ENCODE data around the gene SLC22A12. TPM values are rescaled to one million over a fixed set of nuclear protein-coding genes. Genes with fewer than 3 reads are reported as not detected.

The SLC22A12 gene
- total RNA-seq, 1 donor from 2014 or later: not detected

DNA sequence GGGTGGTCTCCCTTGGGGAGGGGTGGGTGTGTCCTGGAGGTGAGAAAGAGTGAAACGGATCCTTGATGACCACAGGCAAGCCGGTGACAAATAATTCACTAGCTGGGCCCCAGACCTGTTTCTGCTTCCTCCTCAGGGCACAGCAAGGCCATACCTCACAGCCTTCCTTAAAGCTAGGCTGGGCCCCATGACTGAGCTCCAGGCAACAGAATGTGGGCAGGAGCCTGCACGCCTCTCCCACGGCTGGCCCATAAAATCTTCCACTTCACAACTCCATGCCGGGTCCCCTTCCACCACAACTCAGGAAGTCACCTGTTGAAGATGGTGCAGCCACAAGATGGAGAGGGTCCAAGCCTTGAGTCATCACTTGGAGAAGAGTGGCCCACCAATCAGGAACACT, 23.9 kb downstream of the SLC22A12 start:
- intact Hi-C loops (cut with DNase I): no loop called here
- ATAC-seq (ENCODE audit: poor library complexity) (no peak), DNase-seq (no peak)

GRCh38 chr11:64616817-64617216, 25.8 kb downstream of the SLC22A12 start:
- DNase-seq (no peak), ATAC-seq (ENCODE audit: poor library complexity) (no peak)
- intact Hi-C loops (cut with DNase I): no loop called here

DNA sequence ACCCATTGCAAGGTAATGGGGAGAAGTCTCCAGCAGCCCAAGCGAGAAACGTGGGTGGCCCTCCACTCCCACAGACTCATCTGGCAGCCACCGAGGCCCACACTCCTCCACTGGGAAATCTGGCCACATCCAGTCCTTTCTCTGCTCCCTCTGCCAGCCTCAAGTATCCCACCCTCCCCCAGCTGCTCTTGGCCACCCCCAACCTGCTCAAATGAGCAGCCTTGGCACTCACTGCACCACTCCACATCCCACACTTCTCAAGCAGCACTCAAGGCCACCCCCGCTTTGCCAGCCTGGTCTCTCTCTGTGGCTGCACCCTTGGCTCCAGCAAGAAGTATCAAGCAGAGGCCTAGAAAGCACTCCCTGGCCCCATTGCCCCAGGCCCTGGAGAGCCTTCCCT, 28.2 kb downstream of the SLC22A12 start:
- intact Hi-C loops (cut with DNase I): no loop called here
- no peak for DNase-seq
- no peak for ATAC-seq (ENCODE audit: poor library complexity)

- peak; percentile 48 for ATAC-seq (ENCODE audit: poor library complexity)
- no peak for DNase-seq
- intact Hi-C loops (cut with DNase I): no loop called here
Observed at GRCh38 chr11:64619811-64620380, 28.9 kb downstream of the SLC22A12 start.

DNA sequence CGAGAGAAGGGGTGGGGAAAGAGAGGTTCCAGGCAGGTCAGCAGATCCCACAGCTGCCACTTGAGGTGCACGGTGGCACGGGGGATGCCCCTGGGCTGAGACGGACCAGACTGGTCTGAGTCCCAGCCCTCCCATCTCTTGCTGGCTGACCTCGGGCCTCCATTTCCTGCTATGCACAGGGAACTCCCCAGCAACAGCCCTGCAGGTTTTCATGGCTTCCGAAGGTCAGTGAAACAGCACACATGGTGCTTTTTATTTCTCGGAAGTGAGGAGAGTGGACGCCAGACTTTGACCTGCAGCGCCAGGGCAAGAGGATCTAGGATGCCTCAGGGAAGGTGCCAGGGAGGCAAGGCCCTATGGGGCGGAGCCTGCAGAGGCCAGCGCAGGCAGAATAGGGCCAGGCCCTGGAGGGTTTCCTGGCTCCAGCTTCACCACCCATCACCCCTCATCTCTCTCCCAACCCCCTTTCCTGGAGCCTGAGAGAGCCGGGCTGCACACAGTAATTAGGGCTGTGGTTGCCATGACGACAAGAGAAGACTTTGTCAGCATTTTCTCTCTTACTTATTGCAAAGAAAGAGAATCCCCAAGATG, 29.5 kb downstream of the SLC22A12 start:
- intact Hi-C loops (cut with DNase I): no loop called here
- no peak for DNase-seq
- peak; percentile 21 for ATAC-seq (ENCODE audit: poor library complexity)

DNA sequence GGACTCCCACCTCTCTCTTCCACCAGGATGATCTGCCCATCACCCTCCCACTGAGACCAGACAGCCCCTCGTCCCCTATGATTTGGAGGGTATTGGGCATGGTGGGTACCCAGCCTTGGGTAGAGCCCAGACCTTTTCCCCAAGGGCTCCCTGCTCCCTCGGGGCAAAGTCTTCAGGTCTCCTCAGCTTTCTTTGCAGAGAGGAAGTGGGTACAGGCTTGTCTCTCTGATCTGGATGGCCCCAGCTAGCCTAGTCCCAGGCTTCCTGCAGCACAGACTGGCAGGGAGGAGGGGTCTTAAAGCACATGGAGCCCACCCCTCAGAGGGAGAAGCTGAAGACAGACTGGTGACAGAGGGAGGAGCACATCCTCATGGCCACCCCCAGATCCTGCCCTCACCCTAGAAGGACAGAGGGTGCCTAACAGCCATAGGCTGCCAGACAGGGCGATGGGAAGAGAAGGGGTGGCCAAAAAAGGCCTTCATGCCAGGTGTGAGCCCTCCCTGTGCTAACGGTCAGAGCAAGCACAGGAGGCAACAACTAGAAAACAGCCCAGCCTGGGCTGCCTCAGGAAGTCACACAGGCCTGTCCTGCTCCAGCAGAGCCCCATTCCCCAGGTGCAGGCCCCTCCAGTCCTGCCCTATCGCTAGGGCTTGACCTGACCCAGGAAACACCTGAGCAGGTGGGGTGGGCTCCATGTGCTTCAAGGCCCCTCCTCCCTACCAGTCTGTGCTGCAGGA, 30.4 kb downstream of the SLC22A12 start:
- ATAC-seq (ENCODE audit: poor library complexity): no peak
- intact Hi-C loops (cut with DNase I): no loop called here
- DNase-seq: no peak

- intact Hi-C loops (cut with DNase I): no loop called here
- DNase-seq (no peak), ATAC-seq (ENCODE audit: poor library complexity) (no peak)
Observed at GRCh38 chr11:64622681-64623080, 31.7 kb downstream of the SLC22A12 start.

GRCh38 chr11:64624883-64625481, 34.0 kb downstream of the SLC22A12 start:
- intact Hi-C loops (cut with DNase I): no loop called here
- no peak for ATAC-seq (ENCODE audit: poor library complexity)
- DNase-seq: no peak

DNA sequence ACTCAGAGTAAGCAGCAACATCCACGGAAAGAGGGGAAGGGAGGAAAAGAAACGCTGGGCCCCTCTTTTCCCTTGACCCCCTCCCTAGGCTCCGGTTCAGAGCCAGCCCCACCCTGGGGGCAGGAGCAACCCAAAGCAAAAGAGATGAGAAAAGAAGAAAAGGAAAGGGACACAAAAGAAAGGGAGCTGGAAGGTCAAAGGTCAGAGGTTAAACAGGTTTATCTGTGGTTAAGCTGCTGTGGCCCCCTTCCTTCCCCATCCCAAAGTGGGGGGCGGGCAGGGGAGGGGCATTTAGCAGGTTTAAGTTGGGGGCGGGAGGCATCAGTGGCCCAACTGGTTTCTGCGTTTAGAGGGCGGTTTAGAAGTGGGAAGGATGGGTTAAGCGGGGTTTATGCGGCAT, 35.6 kb downstream of the SLC22A12 start:
- DNase-seq: no peak
- intact Hi-C loops (cut with DNase I): no loop called here
- ATAC-seq (ENCODE audit: poor library complexity): no peak

- intact Hi-C loops (cut with DNase I): no loop called here
- ATAC-seq (ENCODE audit: poor library complexity) (no peak), DNase-seq (no peak)
Observed at GRCh38 chr11:64627371-64627770, 36.4 kb downstream of the SLC22A12 start.

DNA sequence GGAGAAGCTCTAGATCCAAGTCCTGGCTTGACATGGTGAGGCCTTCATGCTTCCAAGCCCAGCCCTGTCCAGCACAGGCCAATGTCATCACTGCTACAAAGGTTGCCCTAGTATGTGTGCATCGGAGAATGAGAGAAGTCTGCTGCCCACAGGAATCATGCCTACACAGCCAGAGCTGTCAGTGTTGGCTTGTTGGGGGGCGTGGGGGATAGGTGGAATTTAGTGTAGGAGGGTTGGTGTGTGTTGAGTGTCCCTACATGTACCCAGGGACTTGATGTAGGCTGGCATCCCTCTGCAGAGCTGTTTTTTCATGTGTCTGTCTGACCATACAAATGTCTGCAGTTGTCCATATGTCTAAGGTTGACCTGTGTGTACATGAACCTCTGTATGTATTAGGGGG, 37.6 kb downstream of the SLC22A12 start:
- DNase-seq (no peak), ATAC-seq (ENCODE audit: poor library complexity) (no peak)
- intact Hi-C loops (cut with DNase I): no loop called here

GRCh38 chr11:64629103-64629502, 38.1 kb downstream of the SLC22A12 start:
- no peak for DNase-seq
- ATAC-seq (ENCODE audit: poor library complexity): no peak
- intact Hi-C loops (cut with DNase I): no loop called here

- no peak for DNase-seq
- intact Hi-C loops (cut with DNase I): no loop called here
- peak; percentile 39 for ATAC-seq (ENCODE audit: poor library complexity)
Observed at GRCh38 chr11:64629796-64630562, 39.0 kb downstream of the SLC22A12 start.

DNA sequence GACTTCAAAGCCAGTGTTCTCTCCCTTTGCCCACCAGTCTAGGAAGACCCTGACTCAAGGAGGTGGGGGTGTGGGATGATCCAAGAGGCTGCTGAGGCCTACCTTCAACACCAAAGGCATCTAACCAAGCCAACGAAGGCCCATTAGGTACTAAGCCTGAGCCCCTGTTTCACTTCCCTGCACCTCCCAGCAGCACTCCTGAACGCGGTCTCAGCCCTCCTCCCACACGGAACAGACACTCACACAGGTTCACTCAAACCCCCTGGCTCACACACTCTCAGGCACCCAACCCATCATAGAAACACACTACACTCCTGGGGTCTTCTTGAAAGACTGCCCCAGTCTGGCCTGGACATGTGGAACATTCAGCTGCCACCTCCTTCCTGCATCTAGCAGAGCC, 40.7 kb downstream of the SLC22A12 start:
- ATAC-seq (ENCODE audit: poor library complexity): no peak
- DNase-seq: no peak
- intact Hi-C loops (cut with DNase I): no loop called here

DNA sequence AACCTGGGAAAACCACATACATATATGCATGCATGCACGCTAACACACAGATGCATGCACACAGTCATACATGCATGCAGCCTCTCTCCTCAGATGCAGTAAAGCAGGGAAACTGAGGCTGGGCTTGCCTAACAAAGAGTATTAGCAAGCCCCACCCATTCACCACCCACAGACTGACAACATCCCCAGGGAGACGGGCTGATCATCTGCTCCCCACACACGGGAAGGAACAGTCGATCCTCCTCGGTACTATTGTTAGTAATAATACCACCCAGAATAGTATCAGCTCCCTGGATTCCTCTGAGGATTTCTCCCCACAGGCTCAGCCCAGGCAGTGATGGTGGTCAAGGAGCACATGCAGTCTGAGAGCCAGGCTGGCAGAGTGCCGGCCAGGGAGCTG, 41.2 kb downstream of the SLC22A12 start:
- ATAC-seq (ENCODE audit: poor library complexity) (no peak), DNase-seq (no peak)
- intact Hi-C loops (cut with DNase I): no loop called here

DNA sequence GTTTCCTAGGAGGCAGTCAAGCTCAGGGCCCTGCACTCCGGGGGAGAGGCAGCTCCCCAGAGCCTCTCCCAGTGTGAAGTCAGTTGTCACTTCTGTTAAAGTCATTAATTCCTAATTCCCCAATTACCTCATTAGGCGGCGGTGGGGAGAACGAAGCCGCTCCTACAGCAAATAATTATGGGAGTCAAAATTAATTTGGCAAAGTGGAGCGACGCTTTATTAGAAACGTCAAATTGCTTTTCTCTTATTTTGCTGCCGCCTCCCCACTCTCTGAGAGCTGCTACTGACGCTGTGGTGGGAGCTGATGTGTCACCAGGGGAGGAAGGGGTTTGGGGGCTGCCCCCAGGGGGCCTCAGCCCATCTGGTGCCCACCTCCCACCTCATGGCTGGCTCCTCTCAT, 41.6 kb downstream of the SLC22A12 start:
- intact Hi-C loops (cut with DNase I): no loop called here
- DNase-seq (no peak), ATAC-seq (ENCODE audit: poor library complexity) (no peak)

- ATAC-seq (ENCODE audit: poor library complexity): no peak
- DNase-seq: no peak
- intact Hi-C loops (cut with DNase I): no loop called here
Observed at GRCh38 chr11:64633555-64634159, 42.6 kb downstream of the SLC22A12 start.

- no peak for DNase-seq
- intact Hi-C loops (cut with DNase I): no loop called here
- ATAC-seq (ENCODE audit: poor library complexity): peak; percentile 22
Observed at GRCh38 chr11:64637334-64638017, 46.5 kb downstream of the SLC22A12 start.

All from Right ventricle myocardium superior (tissue), 1 donor.